ENCODE measurements around the gene MNAT1.

MNAT1 gene

DNA sequence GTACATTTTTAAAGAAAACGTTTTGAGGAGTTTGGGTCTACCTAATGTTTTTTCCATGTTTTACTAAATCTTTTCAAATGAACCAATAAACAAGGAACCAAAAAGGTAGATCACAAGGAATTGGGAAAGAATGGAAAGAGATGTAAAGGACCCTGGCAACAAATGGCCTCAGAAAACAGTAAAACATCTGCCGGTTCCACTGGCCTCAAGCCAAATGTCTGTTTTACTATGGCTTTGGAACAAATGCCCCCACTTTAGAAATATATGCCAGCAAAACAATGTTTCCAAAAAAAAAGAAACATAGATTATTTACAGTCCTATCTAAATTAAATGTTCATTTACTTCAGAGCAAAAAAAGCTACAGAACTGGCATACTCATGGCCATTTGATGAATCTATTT lies 243.3 kb downstream of the MNAT1 start:
- in situ Hi-C loops (cut with MboI; ENCODE audit: low pct_unique_long_range_greater_than_20kb, low sequenced_read_pairs, unreplicated experiment), result no loop called here
- TF ChIP-seq, protein P1, sequence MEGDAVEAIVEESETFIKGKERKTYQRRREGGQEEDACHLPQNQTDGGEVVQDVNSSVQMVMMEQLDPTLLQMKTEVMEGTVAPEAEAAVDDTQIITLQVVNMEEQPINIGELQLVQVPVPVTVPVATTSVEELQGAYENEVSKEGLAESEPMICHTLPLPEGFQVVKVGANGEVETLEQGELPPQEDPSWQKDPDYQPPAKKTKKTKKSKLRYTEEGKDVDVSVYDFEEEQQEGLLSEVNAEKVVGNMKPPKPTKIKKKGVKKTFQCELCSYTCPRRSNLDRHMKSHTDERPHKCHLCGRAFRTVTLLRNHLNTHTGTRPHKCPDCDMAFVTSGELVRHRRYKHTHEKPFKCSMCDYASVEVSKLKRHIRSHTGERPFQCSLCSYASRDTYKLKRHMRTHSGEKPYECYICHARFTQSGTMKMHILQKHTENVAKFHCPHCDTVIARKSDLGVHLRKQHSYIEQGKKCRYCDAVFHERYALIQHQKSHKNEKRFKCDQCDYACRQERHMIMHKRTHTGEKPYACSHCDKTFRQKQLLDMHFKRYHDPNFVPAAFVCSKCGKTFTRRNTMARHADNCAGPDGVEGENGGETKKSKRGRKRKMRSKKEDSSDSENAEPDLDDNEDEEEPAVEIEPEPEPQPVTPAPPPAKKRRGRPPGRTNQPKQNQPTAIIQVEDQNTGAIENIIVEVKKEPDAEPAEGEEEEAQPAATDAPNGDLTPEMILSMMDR (IDR thresholded peaks at IDR 0.05; ENCODE audit: extremely low read depth, insufficient read depth, missing control alignments), result no peak
- no peak for DNase-seq (ENCODE audit: low spot score)

DNA sequence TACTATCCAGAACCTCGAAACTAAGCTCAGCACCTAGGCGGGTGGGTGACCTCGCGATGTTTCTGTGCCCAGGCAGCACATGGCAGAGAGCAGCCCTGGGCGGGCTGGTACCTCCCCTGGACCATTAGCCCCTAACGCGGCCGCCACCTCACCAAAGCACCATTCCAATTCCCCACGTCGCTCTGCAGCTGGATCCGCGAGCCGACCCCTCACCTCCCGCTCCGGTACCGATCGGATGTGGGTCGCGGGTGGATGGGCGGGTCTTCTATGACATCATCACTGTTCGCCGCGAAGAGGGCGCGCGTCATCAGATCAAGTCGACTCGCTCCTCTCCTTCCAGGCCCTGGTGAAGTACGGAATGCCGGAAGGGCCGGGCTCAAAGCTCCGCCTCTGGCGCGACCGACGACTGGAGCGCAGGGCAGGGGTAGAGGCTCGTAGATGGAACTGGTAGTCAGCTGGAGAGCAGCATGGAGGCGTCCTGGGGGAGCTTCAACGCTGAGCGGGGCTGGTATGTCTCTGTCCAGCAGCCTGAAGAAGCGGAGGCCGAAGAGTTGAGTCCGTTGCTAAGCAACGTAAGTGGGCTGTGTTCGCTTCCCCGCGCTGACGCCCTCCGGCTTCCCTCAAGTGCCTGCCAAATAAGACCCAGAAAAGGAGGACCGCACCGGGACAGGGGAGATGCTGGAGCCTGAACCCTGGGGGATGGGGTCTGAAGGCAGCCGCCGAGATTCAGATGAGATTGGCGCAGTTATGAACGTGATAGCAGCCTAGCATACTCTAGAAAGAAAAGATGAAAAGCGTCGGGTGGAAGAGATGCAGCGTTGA lies 246.5 kb downstream of the MNAT1 start, which contains the start of the genes SLC38A6 and TRMT5:
TSS of gene SLC38A6 (plus strand) at position 435 of the 822 bp plus-strand sequence. CDS start at position 468, 33 bp downstream.
TSS of gene TRMT5 (minus strand) at position 269 of the 822 bp plus-strand sequence. CDS start at position 163, 106 bp downstream.
- in situ Hi-C loops (cut with MboI; ENCODE audit: low pct_unique_long_range_greater_than_20kb, low sequenced_read_pairs, unreplicated experiment), result no loop called here
- TF ChIP-seq, protein P1 (IDR thresholded peaks at IDR 0.05; ENCODE audit: extremely low read depth, insufficient read depth, missing control alignments), result no peak
- peak; percentile 82 for DNase-seq (ENCODE audit: low spot score)

DNA sequence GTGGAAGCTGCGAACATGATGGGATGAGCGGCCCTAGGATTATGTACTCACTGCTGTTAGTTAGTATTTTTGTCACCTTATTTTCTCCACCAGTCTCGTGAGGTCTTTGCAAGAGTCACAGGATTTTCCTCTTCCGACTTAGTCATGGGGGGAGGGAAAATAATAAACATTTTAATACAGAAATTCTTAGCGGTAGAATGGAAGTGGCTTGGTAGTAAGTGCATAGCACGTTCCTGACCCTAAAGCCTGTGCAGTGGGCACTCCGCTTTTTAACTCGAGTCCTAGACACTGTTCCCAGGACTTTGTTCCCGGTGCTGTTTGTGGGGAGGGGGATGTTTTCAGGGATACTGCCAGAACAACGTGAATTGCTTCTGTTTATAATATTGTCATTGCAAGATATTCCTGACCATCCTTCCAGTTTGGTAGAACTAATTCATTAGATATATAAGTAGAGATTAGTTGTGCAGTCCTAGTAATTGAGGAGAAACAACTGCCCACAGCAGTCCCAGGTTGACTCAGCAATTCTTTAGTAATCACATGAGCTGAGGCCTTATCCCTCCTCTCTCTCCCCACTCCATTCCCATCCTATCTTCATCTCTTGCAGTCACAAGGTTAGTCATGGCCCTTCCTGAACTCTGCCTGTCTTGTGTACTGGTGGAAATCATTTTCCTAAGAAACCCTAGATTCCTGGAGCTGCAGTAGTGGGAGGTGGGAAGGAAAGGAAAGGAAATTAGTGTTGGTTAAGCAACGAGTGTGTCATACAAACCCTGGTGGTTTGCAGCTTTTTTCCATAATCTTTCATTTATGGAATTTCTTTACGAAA lies 247.3 kb downstream of the MNAT1 start:
- in situ Hi-C loops (cut with MboI; ENCODE audit: low pct_unique_long_range_greater_than_20kb, low sequenced_read_pairs, unreplicated experiment), result no loop called here
- TF ChIP-seq, protein P1 (IDR thresholded peaks at IDR 0.05; ENCODE audit: extremely low read depth, insufficient read depth, missing control alignments), result no peak
- DNase-seq (ENCODE audit: low spot score), result peak; percentile 12

DNA sequence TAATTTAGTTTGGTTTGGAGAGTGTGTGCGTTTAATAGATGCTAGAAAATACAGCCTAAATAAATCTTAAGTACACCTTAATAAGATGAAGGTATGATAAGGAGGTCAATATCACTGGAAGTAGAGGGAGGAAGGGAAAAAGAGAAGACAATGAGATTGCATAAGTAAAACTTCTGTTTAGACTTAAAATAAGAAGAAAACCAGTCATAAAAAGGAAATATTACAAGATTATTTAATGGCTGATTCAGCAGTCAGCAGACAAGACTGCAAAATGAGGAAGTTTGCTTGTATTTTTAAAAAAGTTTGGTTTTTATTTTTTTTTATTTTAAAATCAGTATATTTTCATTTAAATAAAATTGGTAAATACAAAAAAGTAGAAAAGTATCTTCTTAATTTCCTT lies 249.6 kb downstream of the MNAT1 start:
- in situ Hi-C loops (cut with MboI; ENCODE audit: low pct_unique_long_range_greater_than_20kb, low sequenced_read_pairs, unreplicated experiment), result no loop called here
- DNase-seq (ENCODE audit: low spot score), result no peak
- TF ChIP-seq, protein P1 (IDR thresholded peaks at IDR 0.05; ENCODE audit: extremely low read depth, insufficient read depth, missing control alignments), result no peak

DNA sequence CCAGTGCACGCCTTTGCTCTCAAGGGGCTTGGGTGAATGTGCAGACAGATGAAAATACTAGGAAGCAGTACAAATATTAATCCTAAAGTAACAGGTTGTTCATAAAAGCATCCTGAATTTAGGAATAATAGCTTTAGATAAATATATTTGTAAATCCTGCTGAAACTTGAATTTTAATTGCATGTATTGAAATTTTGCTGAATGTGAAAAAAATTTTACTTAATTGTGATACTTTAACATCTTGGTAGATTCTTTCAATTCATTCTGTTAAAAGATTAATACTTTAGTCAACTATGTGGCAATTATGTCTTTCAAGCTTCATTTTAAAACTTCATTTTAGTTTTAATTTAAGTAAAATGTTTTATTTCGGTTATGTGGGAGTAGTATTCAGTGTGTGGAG lies 251.9 kb downstream of the MNAT1 start:
- in situ Hi-C loops (cut with MboI; ENCODE audit: low pct_unique_long_range_greater_than_20kb, low sequenced_read_pairs, unreplicated experiment), result no loop called here
- DNase-seq (ENCODE audit: low spot score), result no peak
- TF ChIP-seq, protein P1 (IDR thresholded peaks at IDR 0.05; ENCODE audit: extremely low read depth, insufficient read depth, missing control alignments), result no peak

DNA sequence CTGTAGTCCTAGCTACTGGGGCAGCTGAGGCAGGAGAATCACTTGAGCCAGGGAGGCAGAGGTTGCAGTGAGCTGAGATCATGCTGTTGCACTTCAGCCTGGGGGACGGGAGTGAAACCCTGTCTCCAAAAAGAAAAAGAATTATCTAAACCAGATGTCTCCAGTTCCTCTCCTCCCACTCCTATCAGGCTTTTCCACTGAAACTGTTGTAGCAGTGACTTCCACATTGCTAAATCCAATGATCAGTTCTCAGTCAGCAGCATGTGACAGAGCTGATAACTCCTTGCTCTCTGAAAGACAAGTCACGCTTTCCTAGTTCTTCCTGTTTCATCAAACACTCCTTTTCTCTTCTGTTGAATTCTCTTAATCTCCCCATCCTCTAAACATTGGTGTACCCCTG lies 255.0 kb downstream of the MNAT1 start:
- TF ChIP-seq, protein P1 (IDR thresholded peaks at IDR 0.05; ENCODE audit: extremely low read depth, insufficient read depth, missing control alignments), result no peak
- in situ Hi-C loops (cut with MboI; ENCODE audit: low pct_unique_long_range_greater_than_20kb, low sequenced_read_pairs, unreplicated experiment), result no loop called here
- no peak for DNase-seq (ENCODE audit: low spot score)
